Naive thymus-derived CD4-positive, alpha-beta T cell (primary cell): Measurements from ENCODE around the gene FSD1. TPM values are rescaled to one million over a fixed set of nuclear protein-coding genes. Genes with fewer than 3 reads are reported as not detected.

ENCODE experiments used
- polyA plus RNA-seq, 2 donors: library from polyadenylated mRNA; unstranded; fragments of 300-500 nt; fragmentation: Illumina TruSeq; gene quantifications; one replicate each; pipeline ENCODE4 v1.2.3, GENCODE V29; 2021
- total RNA-seq, 6 experiments: library from RNA in 5 of 6; stranded (reverse) in 5 of 6; gene quantifications; 1 replicate in 5 of 6; 2 replicates in 1 of 6; pipeline ENCODE4 v1.2.3 and lab custom pipeline; 2021 to 2026

FSD1 gene
- total and polyA plus RNA-seq, 7 experiments from 2014 or later: 0.95 to 18.9 (median 2.3) TPM

Other genes with a start within 250 kb of the FSD1 start
- 10 to 100 TPM; 47.4 to 76.0 (median 52.0) TPM for gene ZBTB7A, start 237.7 kb upstream of the FSD1 start, total RNA-seq
- 10 to 100 TPM; 15.3 to 45.0 TPM for gene ZBTB7A, start 237.7 kb upstream of the FSD1 start, polyA plus RNA-seq
- gene MAP2K2, start 180.5 kb upstream of the FSD1 start, total RNA-seq: 100 to 1,000 TPM in 4 of 5 experiments, 10 to 100 TPM in 1; 87.4 to 162 (median 123) TPM
- 10 to 100 TPM; 40.5 to 93.6 TPM for gene MAP2K2, start 180.5 kb upstream of the FSD1 start, polyA plus RNA-seq
- gene CREB3L3, start 151.0 kb upstream of the FSD1 start, total RNA-seq: not detected
- gene CREB3L3, start 151.0 kb upstream of the FSD1 start, polyA plus RNA-seq: not detected
- gene SIRT6, start 122.0 kb upstream of the FSD1 start, total RNA-seq: 10 to 100 TPM; 20.0 to 41.2 (median 26.0) TPM
- 1 to 10 TPM; 1.1 to 3.9 TPM for gene SIRT6, start 122.0 kb upstream of the FSD1 start, polyA plus RNA-seq
- 1 to 10 TPM in 4 of 5 experiments, under 1 TPM in 1; 0.75 to 2.8 (median 2.4) TPM for gene ANKRD24, start 121.9 kb upstream of the FSD1 start, total RNA-seq
- gene ANKRD24, start 121.9 kb upstream of the FSD1 start, polyA plus RNA-seq: under 1 TPM in 1 of 2 donors, not detected in 1; 0.17 TPM
- 1 to 10 TPM in 1 of 5 experiments, under 1 TPM in 1, not detected in 3; 0.44 to 8.8 TPM for gene EBI3, start 75.1 kb upstream of the FSD1 start, total RNA-seq
- gene EBI3, start 75.1 kb upstream of the FSD1 start, polyA plus RNA-seq: not detected
- gene YJU2, start 57.5 kb upstream of the FSD1 start, total RNA-seq: 10 to 100 TPM; 28.5 to 42.1 (median 31.9) TPM
- gene YJU2, start 57.5 kb upstream of the FSD1 start, polyA plus RNA-seq: 10 to 100 TPM; 24.4 to 44.7 TPM
- gene SHD, start 25.3 kb upstream of the FSD1 start, total RNA-seq: 1 to 10 TPM in 1 of 5 experiments, not detected in 4; 2.3 TPM
- gene SHD, start 25.3 kb upstream of the FSD1 start, polyA plus RNA-seq: not detected
- gene TMIGD2, start 2.2 kb upstream of the FSD1 start, total RNA-seq: 10 to 100 TPM; 22.3 to 50.5 (median 40.0) TPM
- 100 to 1,000 TPM in 1 of 2 donors, 10 to 100 TPM in 1; 99.4 to 107 TPM for gene TMIGD2, start 2.2 kb upstream of the FSD1 start, polyA plus RNA-seq
- 10 to 100 TPM in 1 of 5 experiments, 1 to 10 TPM in 4; 2.6 to 11.8 (median 4.5) TPM for gene STAP2, start 34.2 kb downstream of the FSD1 start, total RNA-seq
- 1 to 10 TPM; 2.4 to 4.9 TPM for gene STAP2, start 34.2 kb downstream of the FSD1 start, polyA plus RNA-seq
- 10 to 100 TPM in 4 of 5 experiments, 1 to 10 TPM in 1; 9.5 to 24.4 (median 20.0) TPM for gene MPND, start 39.0 kb downstream of the FSD1 start, total RNA-seq
- 1 to 10 TPM; 4.0 to 6.7 TPM for gene MPND, start 39.0 kb downstream of the FSD1 start, polyA plus RNA-seq
- 10 to 100 TPM; 37.1 to 77.0 (median 38.6) TPM for gene SH3GL1, start 95.9 kb downstream of the FSD1 start, total RNA-seq
- 10 to 100 TPM; 11.9 to 22.8 TPM for gene SH3GL1, start 95.9 kb downstream of the FSD1 start, polyA plus RNA-seq
- 10 to 100 TPM; 10.1 to 71.2 (median 14.1) TPM for gene CHAF1A, start 98.0 kb downstream of the FSD1 start, total RNA-seq
- 1 to 10 TPM; 3.2 to 5.5 TPM for gene CHAF1A, start 98.0 kb downstream of the FSD1 start, polyA plus RNA-seq
- 10 to 100 TPM; 49.2 to 68.6 (median 53.1) TPM for gene UBXN6, start 153.2 kb downstream of the FSD1 start, total RNA-seq
- 1 to 10 TPM; 5.4 to 7.9 TPM for gene UBXN6, start 153.2 kb downstream of the FSD1 start, polyA plus RNA-seq
- 10 to 100 TPM; 25.9 to 64.6 (median 34.6) TPM for gene HDGFL2, start 167.7 kb downstream of the FSD1 start, total RNA-seq
- 10 to 100 TPM; 14.0 to 31.5 TPM for gene HDGFL2, start 167.7 kb downstream of the FSD1 start, polyA plus RNA-seq
- under 1 TPM in 3 of 5 experiments, not detected in 2; 0.11 to 0.24 (median 0.16) TPM for gene PLIN4, start 213.9 kb downstream of the FSD1 start, total RNA-seq
- under 1 TPM; 0.08 to 0.11 TPM for gene PLIN4, start 213.9 kb downstream of the FSD1 start, polyA plus RNA-seq
- gene PLIN5, start 230.6 kb downstream of the FSD1 start, total RNA-seq: 1 to 10 TPM in 3 of 5 experiments, under 1 TPM in 1, not detected in 1; 0.24 to 1.9 (median 1.8) TPM
- under 1 TPM; 0.34 to 0.55 TPM for gene PLIN5, start 230.6 kb downstream of the FSD1 start, polyA plus RNA-seq
- 1 to 10 TPM in 1 of 5 experiments, under 1 TPM in 2, not detected in 2; 0.34 to 1.6 (median 0.66) TPM for gene LRG1, start 235.4 kb downstream of the FSD1 start, total RNA-seq
- under 1 TPM in 1 of 2 donors, not detected in 1; 0.06 TPM for gene LRG1, start 235.4 kb downstream of the FSD1 start, polyA plus RNA-seq